DND-41 (cell line): ENCODE measurements around the gene BRMS1.

Experiments
- EZH2 ChIP-seq: IDR thresholded peaks from 3 replicates; pipeline ENCODE4 v1.6.1; 2012; ENCODE audit warnings: borderline replicate concordance, low read depth, mild to moderate bottlenecking, moderate library complexity, low read length, inconsistent platforms; ENCODE audit not compliant: severe bottlenecking
- TF ChIP-seq, protein P1 (sequence below): IDR thresholded peaks from 2 replicates; pipeline ENCODE4 v1.5.1; 2012; ENCODE audit warnings: borderline replicate concordance, low read length, moderate library complexity, mild to moderate bottlenecking; ENCODE audit not compliant: poor library complexity, severe bottlenecking; ENCODE audit errors: extremely low read depth

DNA sequence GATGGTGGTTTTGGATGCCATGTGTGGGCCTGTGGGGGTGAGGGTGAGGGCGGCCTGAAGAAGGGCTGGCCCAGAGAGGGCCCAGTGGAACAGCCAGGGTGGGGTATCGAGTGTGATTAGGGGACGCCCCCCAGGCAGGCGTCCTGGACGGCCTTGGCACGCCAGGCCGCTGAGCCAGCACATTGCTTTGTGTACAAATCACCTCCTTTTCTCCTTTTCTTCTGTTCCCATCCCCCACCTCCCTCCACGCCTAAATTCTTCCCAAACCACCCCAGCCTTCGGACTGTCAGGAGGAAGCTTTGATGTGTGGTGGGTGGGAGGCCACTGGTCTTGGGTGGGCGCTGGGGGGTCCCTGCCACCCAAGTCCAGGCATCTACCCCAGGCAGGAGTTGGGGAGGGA, 20.2 kb downstream of the BRMS1 start:
- TF ChIP-seq, protein P1, sequence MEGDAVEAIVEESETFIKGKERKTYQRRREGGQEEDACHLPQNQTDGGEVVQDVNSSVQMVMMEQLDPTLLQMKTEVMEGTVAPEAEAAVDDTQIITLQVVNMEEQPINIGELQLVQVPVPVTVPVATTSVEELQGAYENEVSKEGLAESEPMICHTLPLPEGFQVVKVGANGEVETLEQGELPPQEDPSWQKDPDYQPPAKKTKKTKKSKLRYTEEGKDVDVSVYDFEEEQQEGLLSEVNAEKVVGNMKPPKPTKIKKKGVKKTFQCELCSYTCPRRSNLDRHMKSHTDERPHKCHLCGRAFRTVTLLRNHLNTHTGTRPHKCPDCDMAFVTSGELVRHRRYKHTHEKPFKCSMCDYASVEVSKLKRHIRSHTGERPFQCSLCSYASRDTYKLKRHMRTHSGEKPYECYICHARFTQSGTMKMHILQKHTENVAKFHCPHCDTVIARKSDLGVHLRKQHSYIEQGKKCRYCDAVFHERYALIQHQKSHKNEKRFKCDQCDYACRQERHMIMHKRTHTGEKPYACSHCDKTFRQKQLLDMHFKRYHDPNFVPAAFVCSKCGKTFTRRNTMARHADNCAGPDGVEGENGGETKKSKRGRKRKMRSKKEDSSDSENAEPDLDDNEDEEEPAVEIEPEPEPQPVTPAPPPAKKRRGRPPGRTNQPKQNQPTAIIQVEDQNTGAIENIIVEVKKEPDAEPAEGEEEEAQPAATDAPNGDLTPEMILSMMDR, result no peak
- TF ChIP-seq EZH2, result no peak
